ENCODE results near the gene EYA4.

GRCh38 chr6:133376743-133377142 lies 135.6 kb downstream of the EYA4 start:
- TF ChIP-seq CTCF (IDR thresholded peaks at IDR 0.05; ENCODE audit: extremely low read depth in 1 of 2, insufficient read depth in 1 of 2, low read depth in 1 of 2, low read length in 2 of 2) (no peak), FOS (IDR thresholded peaks at IDR 0.05; ENCODE audit: borderline replicate concordance, insufficient read depth, low read length) (no peak), EZH2 (IDR thresholded peaks at IDR 0.05; ENCODE audit: borderline replicate concordance, low read depth, low read length, severe bottlenecking) (no peak), POLR2A (IDR thresholded peaks at IDR 0.05; ENCODE audit: low read depth, low read length) (no peak)
